NCI-H526 (cell line): ENCODE measurements around the gene CALCA.
"Not testable (repeated sequence)": the region's sequence is repeated elsewhere in the genome, so short reads cannot be mapped to it uniquely, and the experiment has no call there.

Experiments used
- DNase-seq, 2 experiments: peaks; one replicate each; lab custom pipeline; 2025; lab: John Stamatoyannopoulos, UW

The CALCA gene

GRCh38 chr11:14971865-14972580 lies at the start of gene CALCA:
Gene CALCA (minus strand): TSS chr11:14972351. CDS start chr11:14971192, 1,159 bp downstream.
- peak in 1 of 2 experiments; percentile 66 for DNase-seq

GRCh38 chr11:15016200-15016599 lies 44.0 kb upstream of the CALCA start:
- no peak for DNase-seq

GRCh38 chr11:15011776-15012345 lies 39.7 kb upstream of the CALCA start:
- no peak for DNase-seq

GRCh38 chr11:15010865-15011264 lies 38.7 kb upstream of the CALCA start:
- no peak for DNase-seq

GRCh38 chr11:15006139-15006759 lies 34.1 kb upstream of the CALCA start:
- peak; percentile 63 to 78 for DNase-seq

- DNase-seq, result not testable (repeated sequence)
Measured at GRCh38 chr11:14988133-14988532, 16.0 kb upstream of the CALCA start.

GRCh38 chr11:14981507-14981906 lies 9.4 kb upstream of the CALCA start:
- no peak for DNase-seq

GRCh38 chr11:14980854-14981253 lies 8.7 kb upstream of the CALCA start:
- DNase-seq, result no peak

- DNase-seq, result no peak
Measured at GRCh38 chr11:14977101-14977880, 5.1 kb upstream of the CALCA start.

- DNase-seq, result no peak
Measured at GRCh38 chr11:14975252-14975587, 3.1 kb upstream of the CALCA start.

- peak; percentile 53 to 80 for DNase-seq
Measured at GRCh38 chr11:14974515-14975251, 2.5 kb upstream of the CALCA start.

GRCh38 chr11:14973621-14974514 lies 1.7 kb upstream of the CALCA start:
- DNase-seq, result peak in 1 of 2 experiments; percentile 75

GRCh38 chr11:14972581-14973495 lies 687 bp upstream of the CALCA start:
- peak in 1 of 2 experiments; percentile 30 for DNase-seq

- DNase-seq, result peak; percentile 55 to 85
Measured at GRCh38 chr11:14969901-14970323, 2.2 kb downstream of the CALCA start.

- no peak for DNase-seq
Measured at GRCh38 chr11:14967581-14968243, 4.4 kb downstream of the CALCA start.

GRCh38 chr11:14956111-14956510 lies 16.0 kb downstream of the CALCA start:
- no peak for DNase-seq

- DNase-seq, result no peak
Measured at GRCh38 chr11:14954581-14954980, 17.6 kb downstream of the CALCA start.

- no peak for DNase-seq
Measured at GRCh38 chr11:14953904-14954303, 18.2 kb downstream of the CALCA start.
